HepG2 (cell line): ENCODE measurements around the gene S100A8. TPM values are rescaled to one million over a fixed set of nuclear protein-coding genes. Genes with fewer than 3 reads are reported as not detected.

Experiments
- HOXA3 ChIP-seq: sonication (generic); formaldehyde crosslinking; IDR thresholded peaks from 2 replicates; pipeline ENCODE4 v1.5.0; 2020; ENCODE audit warnings: missing genetic modification reagents
- MNT ChIP-seq: fragments of 450-650 bp; IDR thresholded peaks from 2 replicates; pipeline ENCODE4 v1.6.1; 2016
- NFE2L2 ChIP-seq: fragments of 150-350 bp; IDR thresholded peaks from 2 replicates; pipeline ENCODE4 v1.6.1; 2014; ENCODE audit warnings: low read length
- PITX1 ChIP-seq: sonication (generic); formaldehyde crosslinking; IDR thresholded peaks from 2 replicates; pipeline ENCODE4 v1.5.1; 2020; ENCODE audit warnings: mild to moderate bottlenecking, missing genetic modification reagents
- TFDP1 ChIP-seq: IDR thresholded peaks from 2 replicates; pipeline ENCODE4 v1.6.1; 2016; ENCODE audit warnings: missing compliant biosample characterization, missing genetic modification reagents, borderline replicate concordance
- TFDP2 ChIP-seq: sonication (generic); formaldehyde crosslinking; IDR thresholded peaks from 2 replicates; pipeline ENCODE4 v1.4.0; 2020; ENCODE audit warnings: missing genetic modification reagents
- ZHX2 ChIP-seq, 2 experiments: sonication (generic) in 1 of 2; formaldehyde crosslinking in 1 of 2; IDR thresholded peaks; 2 replicates each; pipeline versions ENCODE4 v1.6.1 to v1.9.0; 2014 to 2022; ENCODE audit warnings: antibody characterized with exemption in 1 of 2, borderline replicate concordance in 1 of 2, inconsistent platforms in 1 of 2, low read depth in 1 of 2, missing genetic modification reagents in 1 of 2
- polyA plus RNA-seq, 8 experiments: library from polyadenylated mRNA; depleted of rRNA in 3 of 8; stranded (reverse) in 7 of 8; unstranded in 1 of 8; fragments of >200 nt; fragmentation: Illumina TruSeq in 4 of 8; extraction: Trizol in 4 of 8; gene quantifications; 2 replicates each; pipeline versions ENCODE4 v1.2.1 to v1.2.3, GENCODE V29; 2011 to 2016; ENCODE audit warnings: low read depth in 4 of 8, missing spikeins in 1 of 8, mixed read lengths in 1 of 8; ENCODE audit not compliant: insufficient read depth in 1 of 8
- total RNA-seq, 5 experiments: library from RNA; depleted of rRNA; stranded (reverse); fragments of >200 nt; fragmentation: Illumina TruSeq; extraction: Trizol; gene quantifications; 2 replicates each; pipeline ENCODE4 v1.2.3, GENCODE V29; 2016; ENCODE audit warnings: low read depth in 1 of 5

Gene S100A8
- total and polyA plus RNA-seq, 2 of the 13 experiments (the other 11 are each of a cell fraction or from before 2014, with no cell fraction given): not detected

GRCh38 chr1:153365696-153366095 is 25.2 kb downstream of the S100A8 start (continued):
- TF ChIP-seq ZHX2 (IDR thresholded peaks at IDR 0.05; ENCODE audit: low read depth) (no peak), ZHX2 (CRISPR knock-in tag; IDR thresholded peaks at IDR 0.05; ENCODE audit: borderline replicate concordance) (no peak), HOXA3 (CRISPR knock-in tag) (no peak), MNT (no peak), TFDP1 (CRISPR knock-in tag) (no peak), NFE2L2 (no peak), PITX1 (no peak), TFDP2 (CRISPR knock-in tag) (no peak)
